ENCODE data around the gene KRT86. TPM values are rescaled to one million over a fixed set of nuclear protein-coding genes. Genes with fewer than 3 reads are reported as not detected.

The KRT86 gene
- total and polyA plus RNA-seq, 12 donors = 0.61 to 6.2 (median 1.3) TPM; not detected in 2

DNA sequence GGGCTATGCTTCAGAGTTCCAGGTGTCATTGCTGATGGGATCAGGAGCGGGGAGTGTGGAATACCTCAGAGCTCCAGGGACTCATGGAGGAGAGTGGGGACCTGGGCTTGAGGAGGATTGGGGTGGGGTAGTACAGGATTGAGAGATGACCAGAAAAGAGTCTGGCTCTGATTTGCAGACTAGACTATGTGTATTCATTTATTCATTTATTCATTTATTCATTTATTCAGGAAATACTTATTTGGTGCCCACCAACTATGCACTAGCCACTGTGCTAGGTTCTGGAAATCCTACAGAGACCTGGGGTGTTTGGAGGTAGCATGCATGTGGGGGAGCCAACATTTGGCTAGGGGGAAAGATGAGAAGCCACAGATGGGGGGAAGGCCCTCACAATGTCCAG lies 47.6 kb downstream of the KRT86 start:
- WGBS, 4 donors = 94 to 100% (median 99%) methylated on average over 1 of the region's 1 CpG
- no peak for DNase-seq
- intact Hi-C loops (cut with DNase I) = loop anchor here in 1 of 2 donors (10.0 kb wide), 1 partner anchor 107 kb away; no protein-coding TSS in a partner anchor
- no peaks in the 10 kb centered on the region for H3K4me1 ChIP-seq (replicated peaks in 1 of 2)
- H3K27ac ChIP-seq = no peak overlapping the region
- TF ChIP-seq POLR2A (IDR thresholded peaks at IDR 0.05) = no peak
- TF ChIP-seq, protein P1, sequence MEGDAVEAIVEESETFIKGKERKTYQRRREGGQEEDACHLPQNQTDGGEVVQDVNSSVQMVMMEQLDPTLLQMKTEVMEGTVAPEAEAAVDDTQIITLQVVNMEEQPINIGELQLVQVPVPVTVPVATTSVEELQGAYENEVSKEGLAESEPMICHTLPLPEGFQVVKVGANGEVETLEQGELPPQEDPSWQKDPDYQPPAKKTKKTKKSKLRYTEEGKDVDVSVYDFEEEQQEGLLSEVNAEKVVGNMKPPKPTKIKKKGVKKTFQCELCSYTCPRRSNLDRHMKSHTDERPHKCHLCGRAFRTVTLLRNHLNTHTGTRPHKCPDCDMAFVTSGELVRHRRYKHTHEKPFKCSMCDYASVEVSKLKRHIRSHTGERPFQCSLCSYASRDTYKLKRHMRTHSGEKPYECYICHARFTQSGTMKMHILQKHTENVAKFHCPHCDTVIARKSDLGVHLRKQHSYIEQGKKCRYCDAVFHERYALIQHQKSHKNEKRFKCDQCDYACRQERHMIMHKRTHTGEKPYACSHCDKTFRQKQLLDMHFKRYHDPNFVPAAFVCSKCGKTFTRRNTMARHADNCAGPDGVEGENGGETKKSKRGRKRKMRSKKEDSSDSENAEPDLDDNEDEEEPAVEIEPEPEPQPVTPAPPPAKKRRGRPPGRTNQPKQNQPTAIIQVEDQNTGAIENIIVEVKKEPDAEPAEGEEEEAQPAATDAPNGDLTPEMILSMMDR (IDR thresholded peaks at IDR 0.05) = no peak
- H3K9me3 ChIP-seq (replicated peaks in 1 of 3) = no peaks in the 10 kb centered on the region
- no peaks in the 10 kb centered on the region for H3K36me3 ChIP-seq (replicated peaks in 1 of 2)
- H3K4me3 ChIP-seq = no peak overlapping the region
- H3K27me3 ChIP-seq = peaks cover 14% of the 10 kb centered on the region

DNA sequence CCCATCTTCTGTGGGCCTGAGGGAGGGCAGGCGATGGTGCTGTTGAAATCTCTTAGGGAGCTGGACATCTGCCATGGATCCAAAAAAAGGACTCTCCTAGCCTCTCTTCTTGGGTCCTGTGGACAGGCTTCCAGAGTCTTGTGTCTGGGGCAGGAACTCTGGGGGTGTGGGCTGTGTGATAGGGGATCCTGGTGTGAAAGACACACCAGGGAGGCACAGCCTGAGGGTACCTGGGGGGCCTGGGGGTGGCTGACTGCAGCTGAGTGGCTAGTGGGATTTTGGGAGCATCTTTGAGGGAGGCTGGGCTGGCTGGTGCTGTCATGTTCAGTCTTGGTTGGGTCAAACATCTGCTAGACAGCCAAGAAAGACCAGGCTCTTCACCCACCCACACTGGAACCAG lies 48.6 kb downstream of the KRT86 start:
- intact Hi-C loops (cut with DNase I) = loop anchor here in 1 of 2 donors (10.0 kb wide), 1 partner anchor 108 kb away; no protein-coding TSS in a partner anchor

DNA sequence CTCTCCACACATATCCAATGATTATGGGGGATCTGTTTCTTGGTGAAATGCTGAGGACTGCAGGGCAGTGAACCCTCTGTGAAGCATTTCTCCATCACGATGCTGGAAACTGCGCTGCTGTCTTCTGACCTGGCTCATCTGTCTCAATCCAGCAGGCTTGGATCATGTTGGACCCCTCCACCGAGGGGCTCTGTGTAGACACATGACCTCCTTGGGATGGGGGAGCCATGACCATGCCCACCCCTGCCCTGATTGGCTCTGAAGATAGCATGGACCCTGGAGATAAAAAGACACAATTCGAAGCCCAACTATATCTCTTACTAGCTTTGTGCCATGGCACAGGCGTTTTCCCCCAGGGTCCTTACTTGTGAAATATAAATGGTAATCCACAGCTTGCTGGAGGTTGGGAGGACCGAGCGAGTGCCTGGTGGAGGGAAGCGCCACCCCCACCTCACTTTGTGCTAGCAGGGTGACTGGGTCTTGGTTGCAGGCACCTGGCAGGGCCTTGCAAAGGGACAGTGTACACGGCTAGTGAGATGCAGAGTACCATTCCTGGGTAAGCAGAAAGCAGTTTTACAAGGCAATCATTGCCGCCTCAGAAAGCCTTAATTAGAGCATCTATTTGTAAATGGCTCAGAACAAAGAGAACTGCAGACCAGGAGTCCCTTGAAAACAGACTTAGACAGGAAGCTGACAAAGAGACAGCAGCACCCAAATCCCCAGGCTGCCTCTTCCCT lies 49.1 kb downstream of the KRT86 start:
- 78 to 86% (median 83%) methylated on average over 8 to 10 of the region's 10 CpGs for WGBS, 4 donors
- Histone ChIP-seq H3K36me3 (replicated peaks in 1 of 2) (no peaks in the 10 kb centered on the region), H3K4me3 (no peak overlapping the region), H3K27me3 (peaks cover 19% of the 10 kb centered on the region), H3K9me3 (replicated peaks in 1 of 3) (no peaks in the 10 kb centered on the region), H3K27ac (no peak overlapping the region), H3K4me1 (replicated peaks in 1 of 2) (no peaks in the 10 kb centered on the region)
- intact Hi-C loops (cut with DNase I) = loop anchor here in 1 of 2 donors (10.0 kb wide), 1 partner anchor 109 kb away; no protein-coding TSS in a partner anchor
- DNase-seq = no peak
- TF ChIP-seq, protein P1 (IDR thresholded peaks at IDR 0.05) = no peak
- no peak for TF ChIP-seq POLR2A (IDR thresholded peaks at IDR 0.05)

More for the DNA sequence above, 48.6 kb downstream of the KRT86 start:
- peaks cover 14% of the 10 kb centered on the region for H3K27me3 ChIP-seq
- H3K4me1 ChIP-seq (replicated peaks in 1 of 2) = no peaks in the 10 kb centered on the region
- no peaks in the 10 kb centered on the region for H3K36me3 ChIP-seq (replicated peaks in 1 of 2)
- no peaks in the 10 kb centered on the region for H3K9me3 ChIP-seq (replicated peaks in 1 of 3)
- WGBS, 4 donors = 50 to 78% (median 65%) methylated on average over 1 of the region's 1 CpG
- no peak for TF ChIP-seq POLR2A (IDR thresholded peaks at IDR 0.05)
- TF ChIP-seq, protein P1 (IDR thresholded peaks at IDR 0.05) = no peak
- H3K27ac ChIP-seq = no peak overlapping the region
- H3K4me3 ChIP-seq = no peak overlapping the region
- DNase-seq = no peak

DNA sequence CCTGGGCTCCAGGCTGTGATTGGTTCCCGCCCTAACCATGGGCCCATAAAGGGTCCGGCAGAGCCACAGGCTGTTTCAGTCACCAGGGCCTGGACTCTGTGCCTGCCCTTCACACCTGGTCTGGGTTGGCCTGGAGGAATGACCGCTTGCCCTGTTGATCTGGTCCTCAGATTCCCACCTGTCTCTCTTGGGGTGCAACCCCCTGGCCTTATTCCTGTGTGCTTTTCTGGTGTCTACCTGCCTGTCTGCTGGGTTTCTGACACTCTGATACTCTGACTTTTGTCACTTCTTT lies 49.7 kb downstream of the KRT86 start:
- WGBS, 4 donors = 84 to 100% (median 89%) methylated on average over 3 of the region's 3 CpGs
- peaks cover 19% of the 10 kb centered on the region for H3K27me3 ChIP-seq
- DNase-seq = no peak
- H3K36me3 ChIP-seq (replicated peaks in 1 of 2) = no peaks in the 10 kb centered on the region
- H3K4me3 ChIP-seq = no peak overlapping the region
- H3K4me1 ChIP-seq (replicated peaks in 1 of 2) = no peaks in the 10 kb centered on the region
- H3K27ac ChIP-seq = no peak overlapping the region
- intact Hi-C loops (cut with DNase I) = loop anchor here in 1 of 2 donors (10.0 kb wide), 1 partner anchor 109 kb away; no protein-coding TSS in a partner anchor
- H3K9me3 ChIP-seq (replicated peaks in 1 of 3) = no peaks in the 10 kb centered on the region
- TF ChIP-seq POLR2A (IDR thresholded peaks at IDR 0.05) = no peak
- TF ChIP-seq, protein P1 (IDR thresholded peaks at IDR 0.05) = no peak
